Activated T-helper 1 cell treated with anti-CD3 and anti-CD28 coated beads, Interleukin-12 subunit alpha, Interleukin-12 subunit beta, Interleukin-2, Interleukin-4 antibody, amounts not matched to agents 30 ng/mL and 10 ng/mL and 1 ng/mL, durations not matched to agents 14 hours and 24 hours and 36 hours (primary cell): Measurements from ENCODE around the gene EFHD1. TPM values are rescaled to one million over a fixed set of nuclear protein-coding genes. Genes with fewer than 3 reads are reported as not detected.
A peak's percentile ranks its signal among the peaks of the same experiment; 100 is the strongest.

Source experiments
- DNase-seq: peaks from one replicate; pipeline ENCODE4 v3.0.0; 2021; ENCODE audit warnings: low spot score
- H3K27ac Mint-ChIP-seq: one replicate; pipeline ENCODE4 v1.8.0; 2021; ENCODE audit warnings: mild to moderate bottlenecking, mixed read lengths
- H3K27me3 Mint-ChIP-seq: one replicate; pipeline ENCODE4 v1.8.0; 2022; ENCODE audit warnings: mild to moderate bottlenecking, moderate library complexity, mixed read lengths; ENCODE audit not compliant: insufficient read depth
- H3K36me3 Mint-ChIP-seq: one replicate; pipeline ENCODE4 v1.8.0; 2021; ENCODE audit warnings: low read depth, mixed read lengths
- H3K4me1 Mint-ChIP-seq: one replicate; pipeline ENCODE4 v1.8.0; 2021; ENCODE audit warnings: low read depth, mixed read lengths
- H3K4me3 Mint-ChIP-seq: one replicate; pipeline ENCODE4 v1.8.0; 2021; ENCODE audit warnings: mild to moderate bottlenecking, moderate library complexity, mixed read lengths
- H3K9me3 Mint-ChIP-seq: one replicate; pipeline ENCODE4 v1.8.0; 2021; ENCODE audit warnings: mixed read lengths
- intact Hi-C: fragments of 100-400 bp; cut with micrococcal nuclease; formaldehyde crosslinking; loops from one replicate; pipeline ENCODE4 v1.15.1; 2024
- total RNA-seq: library from RNA; stranded (reverse); gene quantifications from 2 replicates; pipeline ENCODE4 v1.2.3, GENCODE V29; 2022

Gene EFHD1
- total RNA-seq, 1 donor from 2014 or later, result 0.13 TPM

DNA sequence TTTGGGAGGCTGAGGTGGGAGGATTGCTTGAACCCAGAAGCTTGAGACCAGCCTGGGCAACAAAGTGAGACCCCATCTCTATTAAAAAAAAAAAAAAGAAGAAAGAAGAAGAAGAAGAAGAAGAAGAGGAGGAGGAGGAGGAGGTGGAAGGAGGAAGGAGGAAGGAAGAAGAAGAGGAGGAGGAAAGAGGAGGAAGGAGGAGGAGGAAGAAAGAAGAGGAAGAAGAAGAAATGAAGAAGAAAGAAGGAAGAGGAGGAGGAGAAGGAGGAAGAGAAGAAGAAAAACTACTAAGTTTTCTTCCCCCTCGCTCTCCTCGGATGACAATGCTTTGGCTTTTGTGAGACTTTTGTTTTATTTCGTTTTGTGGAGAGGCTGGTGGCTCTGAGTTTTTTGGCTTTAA is 30.1 kb upstream of the EFHD1 start:
- Mint-ChIP-seq H3K9me3 (no peaks in the 10 kb centered on the region), H3K4me1 (peaks cover 9% of the 10 kb centered on the region), H3K36me3 (no peaks in the 10 kb centered on the region), H3K27ac (no peak overlapping the region), H3K4me3 (no peak overlapping the region), H3K27me3 (peaks cover 6% of the 10 kb centered on the region)
- intact Hi-C loops, result no loop called here
- DNase-seq, result no peak

DNA sequence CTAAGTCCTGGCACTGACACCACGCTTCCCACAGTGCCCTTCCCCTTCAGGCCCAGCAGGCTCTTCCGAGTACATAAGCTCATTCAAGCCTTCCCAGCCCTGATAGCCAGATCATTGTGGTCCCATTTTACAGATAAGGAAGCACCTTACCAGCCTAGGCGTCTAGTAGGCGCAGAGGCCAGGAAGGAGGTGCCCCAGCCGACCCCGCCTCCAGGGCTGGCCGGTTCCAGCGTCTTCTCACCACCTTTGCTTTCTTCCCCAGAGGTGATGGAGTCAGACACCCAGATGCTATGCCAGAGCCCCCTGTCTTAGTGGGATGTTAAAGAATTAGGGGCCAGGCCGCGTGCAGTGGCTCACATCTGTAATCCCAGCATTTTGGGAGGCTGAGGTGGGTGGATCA is 28.9 kb upstream of the EFHD1 start:
- Mint-ChIP-seq H3K27ac (no peak overlapping the region), H3K4me1 (peaks cover 9% of the 10 kb centered on the region), H3K27me3 (peaks cover 8% of the 10 kb centered on the region), H3K36me3 (no peaks in the 10 kb centered on the region), H3K4me3 (no peak overlapping the region), H3K9me3 (no peaks in the 10 kb centered on the region)
- intact Hi-C loops, result no loop called here
- DNase-seq, result no peak

DNA sequence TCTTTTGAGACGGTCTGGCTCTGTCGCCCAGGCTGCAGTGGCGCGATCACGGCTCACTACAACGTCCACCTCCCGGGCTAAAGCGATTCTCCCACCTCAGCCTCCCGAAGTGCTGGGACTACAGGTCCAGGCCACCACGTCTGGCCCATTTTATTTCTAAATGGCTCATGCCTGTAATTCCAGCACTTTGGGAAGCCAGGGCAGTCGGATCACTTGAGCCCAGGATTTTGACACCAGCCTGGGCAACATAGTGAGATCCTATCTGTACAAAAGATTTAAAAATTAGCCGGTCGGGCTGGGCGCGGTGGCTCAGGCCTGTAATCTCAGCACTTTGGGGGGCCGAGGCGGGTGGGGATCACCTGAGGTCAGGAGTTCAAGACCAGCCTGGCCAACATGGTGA is 26.4 kb upstream of the EFHD1 start:
- H3K4me3 Mint-ChIP-seq, result no peak overlapping the region
- H3K27ac Mint-ChIP-seq, result no peak overlapping the region
- H3K36me3 Mint-ChIP-seq, result no peaks in the 10 kb centered on the region
- no peaks in the 10 kb centered on the region for H3K9me3 Mint-ChIP-seq
- H3K4me1 Mint-ChIP-seq, result peaks cover 9% of the 10 kb centered on the region
- DNase-seq, result no peak
- intact Hi-C loops, result loop anchor here (2.0 to 5.0 kb wide), 5 partner anchors 55 to 1105 kb away; partner anchors contain the start of genes DGKD, EIF4E2, TIGD1 and UGT1A5
- peaks cover 8% of the 10 kb centered on the region for H3K27me3 Mint-ChIP-seq

DNA sequence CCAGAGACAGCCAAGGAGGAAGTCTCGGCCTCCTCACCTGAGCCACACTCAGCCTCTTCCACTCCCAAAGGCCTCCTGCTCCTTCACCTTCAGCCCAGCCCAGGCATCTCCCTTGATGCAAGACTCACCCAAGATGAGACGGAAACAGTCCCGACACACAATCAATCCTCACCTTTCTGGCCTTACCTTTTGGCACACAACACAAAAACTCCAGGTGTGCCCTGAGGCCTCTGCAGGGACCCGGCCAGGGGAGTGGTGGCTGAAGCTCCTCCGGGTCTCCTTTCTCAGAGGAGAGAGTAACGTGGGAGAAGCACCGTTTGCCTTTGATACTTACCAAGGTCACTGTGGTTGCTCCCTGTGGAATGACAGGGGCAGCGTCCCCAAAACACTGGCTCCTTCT is 23.8 kb upstream of the EFHD1 start:
- H3K36me3 Mint-ChIP-seq, result no peaks in the 10 kb centered on the region
- intact Hi-C loops, result loop anchor here (5.0 kb wide), 4 partner anchors 57 to 1103 kb away; partner anchors contain the start of genes EIF4E2, TIGD1 and UGT1A5
- H3K4me3 Mint-ChIP-seq, result no peak overlapping the region
- H3K4me1 Mint-ChIP-seq, result peaks cover 9% of the 10 kb centered on the region
- no peaks in the 10 kb centered on the region for H3K9me3 Mint-ChIP-seq
- no peak for DNase-seq
- no peak overlapping the region for H3K27ac Mint-ChIP-seq
- H3K27me3 Mint-ChIP-seq, result peaks cover 2% of the 10 kb centered on the region

DNA sequence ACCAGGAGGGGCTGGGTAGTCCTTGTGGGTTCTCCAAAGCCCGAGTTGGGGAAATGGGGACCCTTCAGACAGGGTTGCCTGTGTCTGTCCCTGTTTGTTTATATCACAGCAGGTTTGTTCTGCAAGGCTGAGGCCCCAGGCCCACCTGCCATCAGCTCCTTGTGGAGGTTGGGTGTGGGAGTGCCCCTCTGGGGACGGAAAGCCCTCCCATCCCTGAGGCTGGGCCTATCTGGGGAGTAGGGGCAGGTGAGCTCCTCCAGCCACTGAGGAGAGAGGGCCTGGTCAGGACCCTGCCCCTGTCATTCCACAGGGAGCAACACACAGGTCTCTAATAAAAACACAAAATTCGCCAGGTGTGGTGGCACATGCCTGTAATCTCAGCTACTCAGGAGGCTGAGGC is 23.3 kb upstream of the EFHD1 start:
- no peak for DNase-seq
- Mint-ChIP-seq H3K4me1 (peaks cover 9% of the 10 kb centered on the region), H3K4me3 (no peak overlapping the region), H3K9me3 (no peaks in the 10 kb centered on the region), H3K27me3 (peaks cover 2% of the 10 kb centered on the region), H3K27ac (no peak overlapping the region), H3K36me3 (no peaks in the 10 kb centered on the region)
- intact Hi-C loops, result no loop called here

DNA sequence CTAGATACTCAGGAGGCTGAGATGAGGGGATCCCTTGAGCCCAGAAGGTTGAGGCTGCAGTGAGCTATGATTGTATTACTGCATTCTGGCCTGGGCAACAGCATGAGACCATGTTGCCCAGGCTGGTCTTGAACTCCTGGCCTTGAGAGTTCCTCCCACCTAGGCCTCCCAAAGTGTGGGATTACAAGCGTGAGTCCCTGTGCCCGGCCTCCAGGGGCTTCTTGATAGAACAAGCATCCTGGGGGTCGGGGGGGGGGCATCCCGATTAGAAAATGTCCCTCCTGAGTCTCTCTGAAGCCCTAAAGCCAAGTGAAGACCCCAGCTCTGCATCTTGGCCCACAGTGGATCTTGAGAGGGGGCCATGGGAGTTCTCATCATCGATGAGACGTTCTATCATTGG is 22.3 kb upstream of the EFHD1 start:
- no peaks in the 10 kb centered on the region for H3K36me3 Mint-ChIP-seq
- DNase-seq, result no peak
- H3K4me3 Mint-ChIP-seq, result no peak overlapping the region
- H3K4me1 Mint-ChIP-seq, result peaks cover 4% of the 10 kb centered on the region
- H3K9me3 Mint-ChIP-seq, result no peaks in the 10 kb centered on the region
- peaks cover 5% of the 10 kb centered on the region for H3K27me3 Mint-ChIP-seq
- H3K27ac Mint-ChIP-seq, result no peak overlapping the region
- intact Hi-C loops, result no loop called here

DNA sequence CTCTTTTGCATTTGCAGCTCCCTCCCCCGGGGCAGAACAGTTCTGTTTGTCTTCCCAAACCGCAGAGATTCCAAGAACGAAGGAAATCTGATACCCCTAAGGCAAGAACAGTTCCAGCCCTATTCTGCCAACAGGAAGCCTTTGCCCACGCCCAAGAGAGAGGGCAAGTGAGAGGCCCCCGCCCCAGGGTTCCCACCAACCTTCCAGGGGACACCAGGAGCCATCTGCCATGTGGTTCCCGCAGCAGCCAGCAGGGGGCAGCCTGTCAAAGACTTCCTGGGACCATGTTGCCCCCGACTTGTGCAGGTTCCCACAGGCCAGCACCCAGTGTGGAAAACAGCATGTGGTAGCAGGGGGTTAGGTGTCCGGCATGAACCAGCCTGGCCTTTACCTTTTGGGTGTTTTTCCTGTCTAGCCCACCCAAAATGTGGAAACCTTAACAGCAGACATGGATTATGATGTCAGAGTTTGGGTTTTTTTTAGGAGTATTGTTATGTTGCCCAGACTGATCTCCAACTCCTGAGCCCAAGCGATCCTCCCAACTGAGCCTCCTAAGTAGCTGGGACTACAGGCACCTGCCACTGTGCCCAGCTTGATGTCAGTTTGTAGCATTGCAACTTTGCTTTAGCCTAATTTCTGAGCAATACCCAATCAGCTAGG is 21.7 kb upstream of the EFHD1 start:
- no peak overlapping the region for H3K27ac Mint-ChIP-seq
- intact Hi-C loops, result no loop called here

DNA sequence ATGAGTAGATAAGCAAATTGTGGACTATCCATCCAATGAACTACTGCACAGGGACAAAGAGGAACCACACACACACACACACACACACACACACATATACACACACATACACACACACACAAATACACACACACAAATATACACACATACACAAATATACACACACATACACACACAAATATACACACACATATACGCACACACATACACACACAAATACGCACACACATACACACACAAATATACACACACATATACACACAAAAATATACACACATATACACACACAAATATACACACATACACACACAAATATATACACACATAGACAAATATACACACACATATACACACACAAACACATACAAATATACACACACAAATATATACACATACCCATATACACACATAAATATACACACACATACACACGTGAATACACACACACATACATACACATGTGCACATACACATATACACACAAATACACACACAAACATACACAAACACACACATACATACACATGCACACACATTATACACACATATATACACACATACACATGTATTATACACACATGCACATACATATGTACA is 19.8 kb upstream of the EFHD1 start:
- H3K36me3 Mint-ChIP-seq, result no peaks in the 10 kb centered on the region
- no peaks in the 10 kb centered on the region for H3K4me1 Mint-ChIP-seq
- peaks cover 3% of the 10 kb centered on the region for H3K27me3 Mint-ChIP-seq
- H3K9me3 Mint-ChIP-seq, result no peaks in the 10 kb centered on the region
- H3K4me3 Mint-ChIP-seq, result no peak overlapping the region
- intact Hi-C loops, result no loop called here
- DNase-seq, result no peak
- H3K27ac Mint-ChIP-seq, result no peak overlapping the region

More for the DNA sequence above, 21.7 kb upstream of the EFHD1 start:
- peak; percentile 44 for DNase-seq
- Mint-ChIP-seq H3K36me3 (no peaks in the 10 kb centered on the region), H3K9me3 (no peaks in the 10 kb centered on the region), H3K4me3 (no peak overlapping the region), H3K27me3 (peaks cover 5% of the 10 kb centered on the region), H3K4me1 (no peaks in the 10 kb centered on the region)

DNA sequence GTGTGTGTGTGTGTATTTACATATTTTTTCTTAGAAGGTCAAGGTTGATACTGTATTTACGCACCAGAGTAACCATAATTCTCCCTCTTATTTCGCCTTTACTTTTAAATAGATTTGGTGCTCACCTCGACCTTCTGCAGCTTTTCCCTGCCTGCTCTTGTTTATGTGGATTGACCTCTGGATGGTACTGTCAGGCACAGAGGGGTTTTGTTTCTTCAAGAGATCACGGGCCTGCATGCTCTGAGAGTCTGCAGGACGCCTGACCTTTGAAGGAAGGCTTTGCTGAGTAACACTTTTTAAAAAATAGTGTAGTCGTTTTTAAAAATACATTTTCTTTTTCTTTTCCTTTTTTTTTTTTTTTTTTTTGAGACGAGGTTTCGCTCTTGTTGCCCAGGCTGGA is 18.1 kb upstream of the EFHD1 start:
- Mint-ChIP-seq H3K27ac (no peak overlapping the region), H3K27me3 (peaks cover 3% of the 10 kb centered on the region), H3K9me3 (no peaks in the 10 kb centered on the region), H3K4me3 (no peak overlapping the region), H3K4me1 (no peaks in the 10 kb centered on the region), H3K36me3 (no peaks in the 10 kb centered on the region)
- intact Hi-C loops, result no loop called here
- no peak for DNase-seq

DNA sequence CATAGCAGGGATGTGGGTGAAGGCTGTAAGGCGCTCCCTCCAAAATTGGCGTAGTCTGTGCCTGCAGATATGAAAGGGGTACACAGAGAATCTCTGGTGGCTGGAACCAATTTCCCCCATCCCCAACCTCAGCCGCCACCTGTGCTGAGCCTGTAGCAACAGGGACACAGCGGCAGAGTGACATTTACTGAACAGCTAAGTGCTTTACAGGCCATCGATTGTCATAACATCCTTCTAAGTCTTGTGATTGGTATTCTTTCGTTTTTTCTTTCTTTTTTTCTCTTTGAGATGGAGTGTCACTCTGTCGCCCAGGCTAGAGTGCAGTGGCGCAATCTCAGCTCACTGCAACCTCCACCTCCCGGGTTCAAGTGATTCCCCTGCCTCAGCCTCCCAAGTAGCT is 12.2 kb upstream of the EFHD1 start:
- Mint-ChIP-seq H3K4me1 (no peaks in the 10 kb centered on the region), H3K36me3 (no peaks in the 10 kb centered on the region), H3K27me3 (peaks cover 16% of the 10 kb centered on the region), H3K4me3 (no peak overlapping the region), H3K9me3 (no peaks in the 10 kb centered on the region), H3K27ac (no peak overlapping the region)
- intact Hi-C loops, result no loop called here
- DNase-seq, result no peak

DNA sequence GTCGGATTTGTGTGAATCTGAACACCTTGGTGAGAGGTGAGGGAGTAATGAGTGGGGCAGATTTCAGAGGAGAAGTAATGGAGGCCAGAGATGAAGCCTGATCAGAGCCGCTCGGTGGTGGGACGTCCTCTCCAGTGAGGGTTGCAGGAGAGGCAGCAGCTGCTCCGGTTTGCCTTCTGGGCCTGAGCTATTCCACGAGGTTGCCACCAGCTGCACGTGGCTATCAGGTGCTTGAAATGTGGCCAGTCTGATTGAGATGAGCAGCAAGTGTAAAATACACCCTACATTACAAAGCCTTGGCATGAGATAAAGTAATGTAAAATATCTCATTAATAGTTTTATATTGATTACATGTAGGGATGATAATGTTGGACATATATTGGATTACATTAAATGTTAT is 10.8 kb upstream of the EFHD1 start:
- no peaks in the 10 kb centered on the region for H3K9me3 Mint-ChIP-seq
- intact Hi-C loops, result no loop called here
- DNase-seq, result no peak
- no peaks in the 10 kb centered on the region for H3K4me1 Mint-ChIP-seq
- peaks cover 16% of the 10 kb centered on the region for H3K27me3 Mint-ChIP-seq
- H3K36me3 Mint-ChIP-seq, result no peaks in the 10 kb centered on the region
- H3K4me3 Mint-ChIP-seq, result no peak overlapping the region
- no peak overlapping the region for H3K27ac Mint-ChIP-seq

DNA sequence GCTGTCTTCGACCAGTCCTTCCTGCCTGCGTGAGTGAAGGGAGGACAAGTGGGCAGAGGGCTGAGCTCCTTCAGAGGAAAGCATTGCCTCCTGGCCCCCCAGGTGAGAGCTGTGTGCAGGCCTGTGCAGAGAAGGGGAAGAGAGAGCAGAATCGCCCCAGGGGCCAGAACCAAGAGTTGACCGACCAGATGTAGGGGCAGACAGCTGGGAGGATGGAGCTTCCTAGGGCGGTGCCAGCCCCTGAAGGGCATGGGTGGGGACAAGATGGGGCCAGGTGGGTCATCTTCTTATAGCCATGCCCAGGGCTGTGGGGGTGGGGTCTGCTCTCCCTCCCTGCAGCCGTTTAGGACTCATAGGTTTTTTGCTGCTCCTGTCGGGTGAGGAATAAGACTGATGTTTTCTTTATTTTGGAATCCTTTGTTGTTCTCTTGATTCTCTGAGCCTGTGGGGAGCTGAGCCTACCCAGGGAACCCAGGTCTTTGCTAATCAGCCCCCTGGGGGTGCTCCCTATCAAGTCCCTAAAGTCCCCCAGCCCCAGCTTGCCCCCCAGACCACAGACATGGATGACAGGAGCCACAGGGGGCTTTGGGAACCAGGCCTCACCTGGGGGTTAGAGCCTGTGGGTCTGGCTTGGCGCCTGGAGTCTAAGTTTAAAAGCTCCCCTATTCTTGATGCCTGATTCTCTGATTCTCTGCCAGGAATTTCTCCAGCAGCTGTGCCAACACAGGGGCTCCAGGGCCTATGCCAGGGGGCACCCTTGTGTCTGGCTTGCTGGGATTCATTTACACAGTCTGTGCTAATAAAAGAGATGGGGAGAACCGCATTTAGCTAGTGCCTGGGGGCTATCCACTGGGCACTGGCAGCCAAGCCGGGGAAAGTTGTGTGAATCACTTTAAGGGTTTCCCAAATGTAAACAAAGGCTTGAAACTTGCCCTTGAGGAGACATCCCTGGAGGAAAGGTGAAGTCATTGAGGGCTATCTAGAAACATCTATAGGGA is 9.3 kb upstream of the EFHD1 start:
- Mint-ChIP-seq H3K27me3 (peaks cover 16% of the 10 kb centered on the region), H3K9me3 (no peaks in the 10 kb centered on the region), H3K4me1 (no peaks in the 10 kb centered on the region), H3K4me3 (no peak overlapping the region), H3K36me3 (no peaks in the 10 kb centered on the region), H3K27ac (no peak overlapping the region)
- no peak for DNase-seq
- intact Hi-C loops, result no loop called here

DNA sequence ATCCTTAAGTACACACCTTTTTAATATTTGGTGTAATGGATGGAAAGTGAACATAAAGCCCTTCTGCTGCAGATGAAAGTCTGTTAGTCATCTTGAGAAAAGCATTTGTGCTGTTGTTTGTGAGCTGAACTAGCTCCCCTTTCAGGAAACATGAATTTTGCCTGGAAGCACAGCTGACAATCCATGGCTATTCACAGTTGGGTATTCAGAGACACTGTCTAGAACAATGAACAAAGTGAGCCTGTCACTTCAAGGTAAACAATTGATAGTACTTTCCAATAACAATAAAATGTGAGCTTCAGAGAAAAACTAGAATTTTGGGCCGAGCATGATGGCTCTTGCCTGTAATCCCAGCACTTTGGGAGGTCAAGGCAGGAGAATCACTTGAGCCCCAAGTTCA is 6.8 kb upstream of the EFHD1 start:
- Mint-ChIP-seq H3K27ac (no peak overlapping the region), H3K4me1 (no peaks in the 10 kb centered on the region), H3K9me3 (no peaks in the 10 kb centered on the region), H3K27me3 (peaks cover 28% of the 10 kb centered on the region), H3K4me3 (no peak overlapping the region), H3K36me3 (no peaks in the 10 kb centered on the region)
- intact Hi-C loops, result no loop called here
- DNase-seq, result no peak
